ENCODE measurements around the gene C12orf56.

The C12orf56 gene

DNA sequence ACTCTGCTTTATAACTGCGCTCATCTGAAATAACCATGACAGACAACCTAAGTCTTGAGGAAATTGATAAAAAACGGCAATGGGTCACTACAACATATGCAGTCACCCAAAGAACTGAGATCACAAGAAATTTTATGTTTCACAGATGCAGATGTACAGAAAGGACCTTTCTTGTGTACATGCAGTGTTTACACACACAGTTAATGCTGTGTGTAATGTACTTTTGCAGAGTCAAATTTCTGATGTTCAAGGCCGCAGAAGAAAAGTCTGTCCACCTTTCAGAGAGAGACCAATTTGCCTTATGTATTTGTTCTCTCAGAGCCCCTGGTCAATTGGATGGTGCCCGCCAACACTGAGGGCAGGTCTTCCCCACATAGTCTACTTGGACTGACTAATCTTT is 38.4 kb upstream of the C12orf56 start:
- Histone ChIP-seq H3K4me3 (ENCODE audit: low read length) (no peak overlapping the region), H2BK5ac (ENCODE audit: low read length) (no peak overlapping the region), H3K18ac (ENCODE audit: low read length) (no peak overlapping the region), H3K56ac (ENCODE audit: low read length) (no peak overlapping the region), H3K27me3 (ENCODE audit: insufficient read depth, low read length, poor library complexity) (no peaks in the 10 kb centered on the region), H2AK5ac (ENCODE audit: low read length) (no peak overlapping the region), H3K27ac (ENCODE audit: low read depth, low read length) (no peak overlapping the region), H3K36me3 (ENCODE audit: control insufficient read depth, insufficient read depth, low read length) (peaks cover 15% of the 10 kb centered on the region), H3K9ac (ENCODE audit: low read length) (no peak overlapping the region), H3K4ac (ENCODE audit: low read depth, low read length) (no peak overlapping the region), H4K5ac (ENCODE audit: low read length) (no peak overlapping the region), H3K79me1 (ENCODE audit: low read length) (no peaks in the 10 kb centered on the region), H3K4me2 (ENCODE audit: low read length) (no peak overlapping the region), H2BK120ac (ENCODE audit: low read depth, low read length) (no peak overlapping the region), H2BK15ac (replicated peaks; ENCODE audit: low read depth) (no peak overlapping the region), H3K23ac (ENCODE audit: low read length) (no peak overlapping the region), H4K8ac (ENCODE audit: low read depth, low read length) (no peak overlapping the region), H3K79me2 (ENCODE audit: control insufficient read depth, insufficient read depth, low read length) (no peaks in the 10 kb centered on the region), H3K4me1 (ENCODE audit: control insufficient read depth, low read depth, low read length) (no peaks in the 10 kb centered on the region)
- DNase-seq, result no peak
- WGBS (ENCODE audit: extremely low coverage, insufficient coverage, low lambda C conversion rate), result no CpG with 5 or more reads among the region's 4 CpGs

DNA sequence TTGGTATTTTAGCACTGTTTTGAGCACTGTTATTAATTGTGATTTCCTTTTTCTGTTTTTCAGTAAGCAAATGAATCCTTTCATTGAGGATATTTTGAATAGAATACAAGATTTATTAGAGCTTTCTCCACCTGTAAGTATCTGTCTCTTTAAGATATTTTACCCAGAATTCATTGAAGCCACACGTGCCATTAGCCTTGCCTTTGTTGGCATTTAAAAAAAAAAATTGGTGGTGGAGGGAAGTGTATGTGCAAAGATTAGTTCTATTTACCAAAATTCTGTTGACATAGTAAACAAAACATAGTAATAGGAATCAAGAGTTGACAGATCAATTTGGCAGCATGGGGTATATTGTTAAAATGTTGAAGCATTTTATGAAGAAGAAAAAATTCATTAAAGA is 37.4 kb upstream of the C12orf56 start:
- no peaks in the 10 kb centered on the region for H3K27me3 ChIP-seq (ENCODE audit: insufficient read depth, low read length, poor library complexity)
- peaks cover 12% of the 10 kb centered on the region for H3K36me3 ChIP-seq (ENCODE audit: control insufficient read depth, insufficient read depth, low read length)
- H2BK5ac ChIP-seq (ENCODE audit: low read length), result no peak overlapping the region
- H3K79me1 ChIP-seq (ENCODE audit: low read length), result no peaks in the 10 kb centered on the region
- H2BK120ac ChIP-seq (ENCODE audit: low read depth, low read length), result no peak overlapping the region
- H3K4ac ChIP-seq (ENCODE audit: low read depth, low read length), result no peak overlapping the region
- H3K4me1 ChIP-seq (ENCODE audit: control insufficient read depth, low read depth, low read length), result no peaks in the 10 kb centered on the region
- H3K23ac ChIP-seq (ENCODE audit: low read length), result no peak overlapping the region
- H4K5ac ChIP-seq (ENCODE audit: low read length), result no peak overlapping the region
- H3K27ac ChIP-seq (ENCODE audit: low read depth, low read length), result no peak overlapping the region
- DNase-seq, result no peak
- H3K4me2 ChIP-seq (ENCODE audit: low read length), result no peak overlapping the region
- H3K4me3 ChIP-seq (ENCODE audit: low read length), result no peak overlapping the region
- no peak overlapping the region for H3K9ac ChIP-seq (ENCODE audit: low read length)
- H2AK5ac ChIP-seq (ENCODE audit: low read length), result no peak overlapping the region
- no peaks in the 10 kb centered on the region for H3K79me2 ChIP-seq (ENCODE audit: control insufficient read depth, insufficient read depth, low read length)
- WGBS (ENCODE audit: extremely low coverage, insufficient coverage, low lambda C conversion rate), result no CpG with 5 or more reads among the region's 1 CpG
- no peak overlapping the region for H2BK15ac ChIP-seq (replicated peaks; ENCODE audit: low read depth)
- H4K8ac ChIP-seq (ENCODE audit: low read depth, low read length), result no peak overlapping the region
- no peak overlapping the region for H3K18ac ChIP-seq (ENCODE audit: low read length)
- no peak overlapping the region for H3K56ac ChIP-seq (ENCODE audit: low read length)

DNA sequence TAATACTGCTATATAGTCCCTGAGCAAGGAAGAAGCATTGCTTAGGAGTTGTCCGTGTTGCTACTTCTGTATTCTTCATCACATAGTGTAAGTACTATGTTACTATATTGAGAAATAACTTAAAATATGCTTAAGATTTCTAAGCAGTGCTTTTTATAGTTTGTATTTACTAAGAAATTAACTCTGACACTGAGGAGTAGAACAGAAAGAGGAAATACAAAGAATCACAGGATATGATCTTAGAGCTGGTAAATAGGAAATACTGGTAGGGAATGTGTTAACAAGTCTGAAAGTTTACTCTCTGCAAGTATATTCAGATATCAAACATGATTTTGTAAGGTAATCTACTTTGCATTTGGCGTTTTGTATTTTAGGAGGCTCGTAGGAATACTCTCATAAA is 29.1 kb upstream of the C12orf56 start:
- Histone ChIP-seq H2BK120ac (ENCODE audit: low read depth, low read length) (no peak overlapping the region), H4K8ac (ENCODE audit: low read depth, low read length) (no peak overlapping the region), H3K23ac (ENCODE audit: low read length) (no peak overlapping the region), H3K18ac (ENCODE audit: low read length) (no peak overlapping the region), H3K36me3 (ENCODE audit: control insufficient read depth, insufficient read depth, low read length) (peaks cover 2% of the 10 kb centered on the region), H3K27me3 (ENCODE audit: insufficient read depth, low read length, poor library complexity) (no peaks in the 10 kb centered on the region), H2BK15ac (replicated peaks; ENCODE audit: low read depth) (no peak overlapping the region), H3K79me1 (ENCODE audit: low read length) (peaks cover 2% of the 10 kb centered on the region), H4K5ac (ENCODE audit: low read length) (no peak overlapping the region), H2BK5ac (ENCODE audit: low read length) (no peak overlapping the region), H2AK5ac (ENCODE audit: low read length) (no peak overlapping the region), H3K4me1 (ENCODE audit: control insufficient read depth, low read depth, low read length) (no peaks in the 10 kb centered on the region), H3K4me3 (ENCODE audit: low read length) (no peak overlapping the region), H3K79me2 (ENCODE audit: control insufficient read depth, insufficient read depth, low read length) (no peaks in the 10 kb centered on the region), H3K27ac (ENCODE audit: low read depth, low read length) (no peak overlapping the region), H3K56ac (ENCODE audit: low read length) (no peak overlapping the region), H3K9ac (ENCODE audit: low read length) (no peak overlapping the region), H3K4ac (ENCODE audit: low read depth, low read length) (no peak overlapping the region), H3K4me2 (ENCODE audit: low read length) (no peak overlapping the region)
- DNase-seq, result no peak
- WGBS (ENCODE audit: extremely low coverage, insufficient coverage, low lambda C conversion rate), result no CpG with 5 or more reads among the region's 3 CpGs

DNA sequence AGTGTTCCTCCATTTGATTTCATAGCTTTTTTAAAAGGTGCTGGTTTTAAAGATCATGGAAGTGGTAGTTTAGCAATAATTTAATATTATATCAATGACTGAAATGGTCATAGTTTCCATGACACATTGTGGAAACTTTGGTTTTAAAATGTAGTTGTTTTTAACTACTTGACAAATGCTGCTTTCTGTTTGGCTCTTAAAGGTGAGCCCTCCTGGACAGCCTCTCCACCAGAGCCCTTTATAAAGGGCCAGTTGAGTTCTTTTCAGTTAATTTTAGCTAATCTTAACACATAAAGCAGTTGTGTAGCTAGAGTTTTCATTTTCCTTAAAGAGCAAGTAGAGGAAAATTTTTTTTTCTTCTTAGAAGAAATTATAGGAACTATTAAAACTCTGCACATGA is 27.7 kb upstream of the C12orf56 start:
- H3K36me3 ChIP-seq (ENCODE audit: control insufficient read depth, insufficient read depth, low read length), result peaks cover 2% of the 10 kb centered on the region
- no peak overlapping the region for H2BK5ac ChIP-seq (ENCODE audit: low read length)
- no peak for DNase-seq
- no peaks in the 10 kb centered on the region for H3K4me1 ChIP-seq (ENCODE audit: control insufficient read depth, low read depth, low read length)
- no peak overlapping the region for H3K9ac ChIP-seq (ENCODE audit: low read length)
- no peak overlapping the region for H4K5ac ChIP-seq (ENCODE audit: low read length)
- H2AK5ac ChIP-seq (ENCODE audit: low read length), result no peak overlapping the region
- H3K23ac ChIP-seq (ENCODE audit: low read length), result no peak overlapping the region
- H3K4me3 ChIP-seq (ENCODE audit: low read length), result no peak overlapping the region
- H4K8ac ChIP-seq (ENCODE audit: low read depth, low read length), result no peak overlapping the region
- H3K4me2 ChIP-seq (ENCODE audit: low read length), result no peak overlapping the region
- no peaks in the 10 kb centered on the region for H3K79me2 ChIP-seq (ENCODE audit: control insufficient read depth, insufficient read depth, low read length)
- H3K18ac ChIP-seq (ENCODE audit: low read length), result no peak overlapping the region
- H3K27me3 ChIP-seq (ENCODE audit: insufficient read depth, low read length, poor library complexity), result no peaks in the 10 kb centered on the region
- H2BK15ac ChIP-seq (replicated peaks; ENCODE audit: low read depth), result no peak overlapping the region
- no peak overlapping the region for H3K27ac ChIP-seq (ENCODE audit: low read depth, low read length)
- no peak overlapping the region for H3K4ac ChIP-seq (ENCODE audit: low read depth, low read length)
- peaks cover 2% of the 10 kb centered on the region for H3K79me1 ChIP-seq (ENCODE audit: low read length)
- no peak overlapping the region for H2BK120ac ChIP-seq (ENCODE audit: low read depth, low read length)
- H3K56ac ChIP-seq (ENCODE audit: low read length), result no peak overlapping the region

DNA sequence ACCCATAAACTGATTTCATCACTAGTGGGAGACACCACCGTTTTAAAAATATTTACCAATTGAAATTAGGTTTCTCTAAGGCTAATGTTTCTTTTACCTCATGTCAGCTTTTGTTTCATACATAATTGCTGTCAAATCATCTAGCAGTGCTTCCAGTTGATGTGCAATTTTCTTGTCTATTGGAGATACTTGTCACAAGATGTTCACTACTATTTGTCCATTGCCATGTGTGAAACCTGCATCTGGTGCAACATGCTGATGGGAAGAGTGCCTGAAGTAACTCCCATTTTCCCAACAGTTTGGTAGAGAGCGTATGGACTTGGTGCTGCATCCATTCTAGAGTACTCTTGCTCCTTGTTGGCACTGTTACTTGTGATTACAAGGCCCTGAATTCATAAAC is 23.3 kb upstream of the C12orf56 start:
- H2AK5ac ChIP-seq (ENCODE audit: low read length), result no peak overlapping the region
- H4K8ac ChIP-seq (ENCODE audit: low read depth, low read length), result no peak overlapping the region
- DNase-seq, result no peak
- H3K4ac ChIP-seq (ENCODE audit: low read depth, low read length), result no peak overlapping the region
- no peak overlapping the region for H3K27ac ChIP-seq (ENCODE audit: low read depth, low read length)
- WGBS (ENCODE audit: extremely low coverage, insufficient coverage, low lambda C conversion rate), result no CpG with 5 or more reads among the region's 2 CpGs
- no peaks in the 10 kb centered on the region for H3K4me1 ChIP-seq (ENCODE audit: control insufficient read depth, low read depth, low read length)
- H3K4me3 ChIP-seq (ENCODE audit: low read length), result no peak overlapping the region
- no peak overlapping the region for H2BK120ac ChIP-seq (ENCODE audit: low read depth, low read length)
- no peak overlapping the region for H3K56ac ChIP-seq (ENCODE audit: low read length)
- H3K23ac ChIP-seq (ENCODE audit: low read length), result no peak overlapping the region
- no peak overlapping the region for H2BK5ac ChIP-seq (ENCODE audit: low read length)
- peaks cover 2% of the 10 kb centered on the region for H3K79me1 ChIP-seq (ENCODE audit: low read length)
- peaks cover 1% of the 10 kb centered on the region for H3K36me3 ChIP-seq (ENCODE audit: control insufficient read depth, insufficient read depth, low read length)
- H4K5ac ChIP-seq (ENCODE audit: low read length), result no peak overlapping the region
- H3K79me2 ChIP-seq (ENCODE audit: control insufficient read depth, insufficient read depth, low read length), result peaks cover 3% of the 10 kb centered on the region
- no peaks in the 10 kb centered on the region for H3K27me3 ChIP-seq (ENCODE audit: insufficient read depth, low read length, poor library complexity)
- no peak overlapping the region for H3K18ac ChIP-seq (ENCODE audit: low read length)
- H3K4me2 ChIP-seq (ENCODE audit: low read length), result no peak overlapping the region
- H3K9ac ChIP-seq (ENCODE audit: low read length), result no peak overlapping the region
- no peak overlapping the region for H2BK15ac ChIP-seq (replicated peaks; ENCODE audit: low read depth)

DNA sequence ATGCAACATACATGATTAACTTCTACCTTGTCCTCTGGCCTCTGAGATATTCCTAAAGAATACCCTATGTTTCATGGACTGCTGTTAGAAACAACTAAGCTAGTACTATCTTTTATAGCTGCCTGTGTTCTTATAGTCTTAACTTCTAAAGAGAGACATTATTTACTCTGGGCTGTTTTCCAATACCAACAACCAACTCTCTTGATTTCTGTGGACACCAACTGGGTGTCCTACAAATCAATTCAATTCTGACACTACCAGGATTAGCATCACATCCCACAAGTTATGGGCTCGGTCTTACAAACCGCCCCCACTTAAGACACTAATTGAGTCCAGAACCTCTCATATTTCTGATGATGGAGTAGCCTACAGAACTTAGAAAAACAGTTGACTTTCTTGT is 21.9 kb upstream of the C12orf56 start:
- Histone ChIP-seq H3K56ac (ENCODE audit: low read length) (no peak overlapping the region), H2BK120ac (ENCODE audit: low read depth, low read length) (no peak overlapping the region), H4K5ac (ENCODE audit: low read length) (no peak overlapping the region), H3K4me3 (ENCODE audit: low read length) (no peak overlapping the region), H4K8ac (ENCODE audit: low read depth, low read length) (no peak overlapping the region), H3K18ac (ENCODE audit: low read length) (no peak overlapping the region), H2AK5ac (ENCODE audit: low read length) (no peak overlapping the region), H2BK15ac (replicated peaks; ENCODE audit: low read depth) (no peak overlapping the region), H3K36me3 (ENCODE audit: control insufficient read depth, insufficient read depth, low read length) (peaks cover 1% of the 10 kb centered on the region), H3K4me1 (ENCODE audit: control insufficient read depth, low read depth, low read length) (no peaks in the 10 kb centered on the region), H2BK5ac (ENCODE audit: low read length) (no peak overlapping the region), H3K27me3 (ENCODE audit: insufficient read depth, low read length, poor library complexity) (no peaks in the 10 kb centered on the region), H3K4me2 (ENCODE audit: low read length) (no peak overlapping the region), H3K4ac (ENCODE audit: low read depth, low read length) (no peak overlapping the region), H3K79me2 (ENCODE audit: control insufficient read depth, insufficient read depth, low read length) (peaks cover 16% of the 10 kb centered on the region), H3K27ac (ENCODE audit: low read depth, low read length) (no peak overlapping the region), H3K9ac (ENCODE audit: low read length) (no peak overlapping the region), H3K79me1 (ENCODE audit: low read length) (peaks cover 2% of the 10 kb centered on the region), H3K23ac (ENCODE audit: low read length) (no peak overlapping the region)
- no peak for DNase-seq
- WGBS (ENCODE audit: extremely low coverage, insufficient coverage, low lambda C conversion rate), result no CpG with 5 or more reads among the region's 2 CpGs
